Vagina (tissue), 2 donors: Measurements from ENCODE around the gene KRT81. TPM values are rescaled to one million over a fixed set of nuclear protein-coding genes. Genes with fewer than 3 reads are reported as not detected.
A peak's percentile ranks its signal among the peaks of the same experiment; 100 is the strongest.

Experiments
- DNase-seq, 2 donors: peaks; one replicate each; pipeline ENCODE4 v3.0.0-alpha.2; 2017; ENCODE audit errors: extremely low spot score in 2 of 2
- H3K27ac ChIP-seq: fragments of 200-600 bp; sonication (generic); one replicate; pipeline ENCODE4 v1.5.1; 2019
- H3K27me3 ChIP-seq: fragments of 200-600 bp; sonication (generic); one replicate; pipeline ENCODE4 v1.5.1; 2019
- H3K36me3 ChIP-seq, 2 donors: fragments of 200-600 bp; sonication (generic); one replicate each; pipeline ENCODE4 v1.5.1; 2017 to 2019
- H3K4me1 ChIP-seq: fragments of 200-600 bp; sonication (generic); one replicate; pipeline ENCODE4 v1.5.1; 2019
- H3K4me3 ChIP-seq, 2 donors: fragments of 200-600 bp; sonication (generic); 1 replicate in 1 of 2; 2 replicates in 1 of 2; pipeline ENCODE4 v1.5.1; 2016 to 2019
- H3K9me3 ChIP-seq: fragments of 200-600 bp; sonication (generic); one replicate; pipeline ENCODE4 v1.5.1; 2019
- CTCF ChIP-seq, 3 experiments: fragments of 450-650 bp in 2 of 3; fragments of 200-600 bp in 1 of 3; sonication (generic) in 1 of 3; IDR thresholded peaks; one replicate each; pipeline ENCODE4 v1.5.1; 2017 to 2019; ENCODE audit warnings: antibody characterized with exemption in 3 of 3, mild to moderate bottlenecking in 2 of 3, moderate library complexity in 2 of 3
- POLR2A ChIP-seq, 2 donors: fragments of 450-650 bp; IDR thresholded peaks; one replicate each; pipeline ENCODE4 v1.6.1; 2017; ENCODE audit warnings: antibody characterized with exemption in 2 of 2, mild to moderate bottlenecking in 2 of 2, moderate library complexity in 2 of 2
- POLR2AphosphoS5 ChIP-seq, 2 donors: sonication (generic); formaldehyde crosslinking; IDR thresholded peaks; one replicate each; pipeline ENCODE4 v1.9.0; 2017; ENCODE audit warnings: antibody characterized with exemption in 2 of 2, mild to moderate bottlenecking in 2 of 2, low read depth in 1 of 2; ENCODE audit not compliant: insufficient read depth in 1 of 2
- intact Hi-C: fragments of 100-400 bp; cut with DNase I; formaldehyde crosslinking; loops from one replicate; pipeline ENCODE4 v1.15.1; 2023
- total RNA-seq: library from RNA; depleted of rRNA; stranded (reverse); fragments of >200 nt; gene quantifications from one replicate; pipeline ENCODE4 v1.2.3, GENCODE V29; 2016

KRT81 gene
- total RNA-seq, 1 donor from 2014 or later: not detected

- H3K27ac ChIP-seq: no peak overlapping the region
- no peaks in the 10 kb centered on the region for H3K9me3 ChIP-seq
- H3K4me1 ChIP-seq: peaks cover 11% of the 10 kb centered on the region
- DNase-seq: peak; percentile 80 to 87
- H3K36me3 ChIP-seq: no peaks in the 10 kb centered on the region
- intact Hi-C loops: no loop called here
- no peaks in the 10 kb centered on the region for H3K27me3 ChIP-seq
- TF ChIP-seq POLR2A (IDR thresholded peaks at IDR 0.05) (no peak), CTCF (IDR thresholded peaks at IDR 0.05) (no peak), POLR2AphosphoS5 (IDR thresholded peaks at IDR 0.05; ENCODE audit: insufficient read depth in 1 of 2, low read depth in 1 of 2) (no peak)
- H3K4me3 ChIP-seq: no peak overlapping the region
Measured at GRCh38 chr12:52285851-52286530, 5.3 kb downstream of the KRT81 start.

GRCh38 chr12:52285172-52285745 lies 6.1 kb downstream of the KRT81 start:
- Histone ChIP-seq H3K9me3 (no peaks in the 10 kb centered on the region), H3K4me1 (peaks cover 18% of the 10 kb centered on the region), H3K4me3 (no peak overlapping the region), H3K36me3 (no peaks in the 10 kb centered on the region), H3K27ac (no peak overlapping the region), H3K27me3 (no peaks in the 10 kb centered on the region)
- intact Hi-C loops: no loop called here
- DNase-seq: peak; percentile 10 to 25
- TF ChIP-seq POLR2A (IDR thresholded peaks at IDR 0.05) (no peak), CTCF (IDR thresholded peaks at IDR 0.05) (no peak), POLR2AphosphoS5 (IDR thresholded peaks at IDR 0.05; ENCODE audit: insufficient read depth in 1 of 2, low read depth in 1 of 2) (no peak)

GRCh38 chr12:52284562-52285171 lies 6.7 kb downstream of the KRT81 start:
- intact Hi-C loops: no loop called here

GRCh38 chr12:52280796-52281560 lies 10.4 kb downstream of the KRT81 start:
- Histone ChIP-seq H3K4me1 (peaks cover 38% of the 10 kb centered on the region), H3K36me3 (no peaks in the 10 kb centered on the region), H3K27ac (peak overlapping the region; percentile 90), H3K4me3 (no peak overlapping the region), H3K27me3 (no peaks in the 10 kb centered on the region), H3K9me3 (no peaks in the 10 kb centered on the region)
- TF ChIP-seq CTCF (IDR thresholded peaks at IDR 0.05) (no peak), POLR2AphosphoS5 (IDR thresholded peaks at IDR 0.05; ENCODE audit: insufficient read depth in 1 of 2, low read depth in 1 of 2) (peak in 1 of 2 donors; percentile 15)
- intact Hi-C loops: no loop called here
- DNase-seq: peak; percentile 95 to 96

More at GRCh38 chr12:52284562-52285171, 6.7 kb downstream of the KRT81 start:
- TF ChIP-seq POLR2AphosphoS5 (IDR thresholded peaks at IDR 0.05; ENCODE audit: insufficient read depth in 1 of 2, low read depth in 1 of 2) (no peak), POLR2A (IDR thresholded peaks at IDR 0.05) (no peak), CTCF (IDR thresholded peaks at IDR 0.05) (no peak)
- peak in 1 of 2 donors; percentile 49 for DNase-seq
- Histone ChIP-seq H3K4me1 (peaks cover 24% of the 10 kb centered on the region), H3K27me3 (no peaks in the 10 kb centered on the region), H3K4me3 (no peak overlapping the region), H3K36me3 (no peaks in the 10 kb centered on the region), H3K9me3 (no peaks in the 10 kb centered on the region), H3K27ac (no peak overlapping the region)
